Measurements from ENCODE around the gene ROBO1.

Gene ROBO1

DNA sequence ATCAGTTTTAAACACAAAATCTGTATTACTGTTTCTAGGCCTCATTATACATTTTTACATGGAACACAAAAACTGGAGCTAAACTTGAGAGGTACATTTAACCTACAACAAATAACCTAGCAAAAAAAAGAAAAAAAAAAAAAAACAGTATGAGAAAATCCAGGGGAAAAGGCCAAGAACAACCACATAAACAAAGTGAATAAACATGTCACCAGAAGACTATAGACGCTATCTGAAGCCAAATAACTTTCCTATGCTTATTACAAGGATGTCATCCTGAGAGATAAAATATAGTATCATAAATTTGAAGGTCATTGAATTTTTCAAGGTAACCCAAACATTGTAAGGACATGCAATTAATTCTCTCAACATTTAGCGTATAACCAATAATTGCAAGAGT lies 911.6 kb downstream of the ROBO1 start:
- POLR2A ChIA-PET (ENCODE audit: low non-redundant PET): no interaction called here
- CTCF ChIA-PET: no interaction called here
- no peak for DNase-seq (ENCODE audit: low spot score)
- no peak overlapping the region for H3K27ac ChIP-seq
- TF ChIP-seq, protein P1, sequence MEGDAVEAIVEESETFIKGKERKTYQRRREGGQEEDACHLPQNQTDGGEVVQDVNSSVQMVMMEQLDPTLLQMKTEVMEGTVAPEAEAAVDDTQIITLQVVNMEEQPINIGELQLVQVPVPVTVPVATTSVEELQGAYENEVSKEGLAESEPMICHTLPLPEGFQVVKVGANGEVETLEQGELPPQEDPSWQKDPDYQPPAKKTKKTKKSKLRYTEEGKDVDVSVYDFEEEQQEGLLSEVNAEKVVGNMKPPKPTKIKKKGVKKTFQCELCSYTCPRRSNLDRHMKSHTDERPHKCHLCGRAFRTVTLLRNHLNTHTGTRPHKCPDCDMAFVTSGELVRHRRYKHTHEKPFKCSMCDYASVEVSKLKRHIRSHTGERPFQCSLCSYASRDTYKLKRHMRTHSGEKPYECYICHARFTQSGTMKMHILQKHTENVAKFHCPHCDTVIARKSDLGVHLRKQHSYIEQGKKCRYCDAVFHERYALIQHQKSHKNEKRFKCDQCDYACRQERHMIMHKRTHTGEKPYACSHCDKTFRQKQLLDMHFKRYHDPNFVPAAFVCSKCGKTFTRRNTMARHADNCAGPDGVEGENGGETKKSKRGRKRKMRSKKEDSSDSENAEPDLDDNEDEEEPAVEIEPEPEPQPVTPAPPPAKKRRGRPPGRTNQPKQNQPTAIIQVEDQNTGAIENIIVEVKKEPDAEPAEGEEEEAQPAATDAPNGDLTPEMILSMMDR (conservative IDR thresholded peaks at IDR 0.05; ENCODE audit: low read depth): no peak

DNA sequence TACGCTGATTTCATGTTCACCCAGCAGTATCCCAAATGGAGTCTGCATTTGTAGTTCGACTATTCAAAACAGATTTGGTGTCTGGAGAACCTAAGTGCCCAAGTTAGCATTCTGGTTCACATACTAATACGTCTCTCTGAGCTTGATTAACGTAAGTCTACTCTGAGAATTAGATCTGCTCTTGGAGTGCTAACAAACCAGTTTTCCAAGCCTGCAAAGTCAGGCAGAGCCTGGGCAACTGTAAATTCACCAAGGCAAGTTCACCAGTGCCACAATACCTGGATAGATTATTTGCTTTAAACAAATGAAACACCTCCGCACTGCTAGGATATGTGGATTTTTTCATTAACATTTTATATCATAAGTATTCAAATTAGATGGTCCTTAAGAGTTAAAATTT lies 912.6 kb downstream of the ROBO1 start:
- no peak for DNase-seq (ENCODE audit: low spot score)
- ChIA-PET POLR2A (ENCODE audit: low non-redundant PET) (no interaction called here), CTCF (no interaction called here)
- no peak overlapping the region for H3K27ac ChIP-seq
- TF ChIP-seq, protein P1 (conservative IDR thresholded peaks at IDR 0.05; ENCODE audit: low read depth): no peak

DNA sequence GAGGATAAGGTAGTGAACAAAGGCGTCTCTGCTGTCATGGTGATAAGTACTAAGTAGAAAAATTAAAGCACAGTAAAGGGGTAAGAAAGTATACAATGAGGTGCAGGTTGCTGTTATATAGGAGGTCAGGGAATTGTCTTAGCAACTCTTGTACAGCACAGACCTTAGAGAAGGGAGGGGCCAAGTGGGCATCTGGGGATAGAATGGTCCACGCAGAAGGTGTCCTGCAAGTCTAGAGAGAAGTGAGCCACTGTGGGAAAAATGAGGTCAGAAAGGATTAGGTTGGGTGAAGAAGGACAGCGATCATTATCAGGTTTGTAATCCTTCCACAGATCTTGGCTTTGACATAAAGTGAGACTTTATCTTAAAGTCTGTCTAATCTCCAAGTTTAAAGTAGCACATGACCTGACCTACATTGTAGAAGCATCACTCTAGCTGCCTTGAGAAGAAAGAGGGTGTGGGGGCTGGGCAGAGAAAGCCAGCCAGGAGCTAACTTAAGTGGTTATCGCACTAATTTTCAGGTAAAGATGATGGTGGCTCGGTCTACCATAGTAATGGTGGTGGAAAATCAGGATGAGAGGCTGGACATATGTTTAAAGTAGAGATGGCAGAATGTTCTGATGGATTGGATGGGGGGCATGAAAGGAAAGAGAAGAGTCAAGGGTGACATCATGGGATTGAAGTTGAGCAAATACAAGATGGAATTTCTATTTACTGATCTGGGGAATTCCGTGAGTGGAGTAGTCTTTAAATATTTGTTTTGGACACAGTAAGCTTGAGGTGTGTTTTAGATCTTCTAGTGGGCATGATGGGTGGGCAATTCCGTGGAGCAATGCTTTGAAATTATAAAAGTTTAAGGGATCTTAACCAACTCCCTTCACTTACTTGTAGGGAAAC lies 919.2 kb downstream of the ROBO1 start:
- ChIA-PET POLR2A (ENCODE audit: low non-redundant PET) (no interaction called here), CTCF (no interaction called here)
- no peak overlapping the region for H3K27ac ChIP-seq
- TF ChIP-seq, protein P1 (conservative IDR thresholded peaks at IDR 0.05; ENCODE audit: low read depth): no peak
- DNase-seq (ENCODE audit: low spot score): no peak

- ChIA-PET CTCF (interaction anchor here (0.6 kb wide), 1 partner anchor 243 kb away, joined by 5 read pairs; no protein-coding TSS in a partner anchor), POLR2A (ENCODE audit: low non-redundant PET) (no interaction called here)
- DNase-seq (ENCODE audit: low spot score): no peak
- TF ChIP-seq, protein P1 (conservative IDR thresholded peaks at IDR 0.05; ENCODE audit: low read depth): no peak
- H3K27ac ChIP-seq: no peak overlapping the region
Measured at GRCh38 chr3:78847603-78848002, 920.2 kb downstream of the ROBO1 start.

GRCh38 chr3:78847203-78847602 lies 920.6 kb downstream of the ROBO1 start:
- TF ChIP-seq, protein P1 (conservative IDR thresholded peaks at IDR 0.05; ENCODE audit: low read depth): no peak
- DNase-seq (ENCODE audit: low spot score): no peak
- CTCF ChIA-PET: no interaction called here
- POLR2A ChIA-PET (ENCODE audit: low non-redundant PET): no interaction called here
- H3K27ac ChIP-seq: no peak overlapping the region

DNA sequence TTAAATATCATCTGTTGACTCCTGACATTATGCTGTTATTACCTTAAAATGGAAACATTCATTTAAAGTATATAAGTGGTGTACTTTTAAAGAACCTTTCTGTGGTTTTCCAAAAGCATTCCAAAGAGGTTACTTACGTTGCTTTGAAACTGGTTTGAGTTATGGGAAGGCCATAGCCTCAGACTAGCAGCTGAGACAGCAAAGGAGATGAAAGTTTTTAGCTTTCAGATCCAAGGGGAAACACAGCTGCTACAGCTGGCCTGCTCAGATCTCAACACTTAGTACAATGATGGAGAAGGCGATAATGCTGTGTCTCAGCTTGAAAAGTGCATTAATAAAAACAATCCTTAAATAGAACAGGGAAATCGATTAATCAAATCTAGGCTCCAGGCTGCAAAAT lies 921.1 kb downstream of the ROBO1 start:
- H3K27ac ChIP-seq: no peak overlapping the region
- ChIA-PET POLR2A (ENCODE audit: low non-redundant PET) (no interaction called here), CTCF (no interaction called here)
- DNase-seq (ENCODE audit: low spot score): no peak
- TF ChIP-seq, protein P1 (conservative IDR thresholded peaks at IDR 0.05; ENCODE audit: low read depth): no peak

Data from RWPE1 (cell line).